Measurements from ENCODE around the gene ABI2.
A peak's percentile ranks its signal among the peaks of the same experiment; 100 is the strongest.
"Not testable (repeated sequence)": the region's sequence is repeated elsewhere in the genome, so short reads cannot be mapped to it uniquely, and the experiment has no call there.

ABI2 gene

DNA sequence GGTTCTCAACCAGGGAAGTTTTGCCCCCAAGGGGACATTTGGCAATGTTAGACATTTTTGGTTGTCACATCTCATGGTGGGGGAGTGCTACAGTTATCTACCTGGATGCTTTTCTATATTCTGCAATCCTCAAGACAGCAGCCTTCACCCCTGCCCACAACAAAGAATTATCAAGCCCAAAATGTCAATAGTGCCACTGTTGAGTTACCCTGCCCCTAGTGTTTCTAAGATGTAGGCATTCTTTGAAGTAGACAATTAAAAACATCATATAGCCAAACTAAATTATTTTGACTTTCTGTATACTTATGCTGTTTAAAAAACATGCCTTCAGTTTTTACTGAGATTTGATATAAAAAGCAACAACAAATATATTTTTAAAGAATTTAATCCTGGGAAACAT lies 48.0 kb downstream of the ABI2 start:
- TF ChIP-seq, protein P1, sequence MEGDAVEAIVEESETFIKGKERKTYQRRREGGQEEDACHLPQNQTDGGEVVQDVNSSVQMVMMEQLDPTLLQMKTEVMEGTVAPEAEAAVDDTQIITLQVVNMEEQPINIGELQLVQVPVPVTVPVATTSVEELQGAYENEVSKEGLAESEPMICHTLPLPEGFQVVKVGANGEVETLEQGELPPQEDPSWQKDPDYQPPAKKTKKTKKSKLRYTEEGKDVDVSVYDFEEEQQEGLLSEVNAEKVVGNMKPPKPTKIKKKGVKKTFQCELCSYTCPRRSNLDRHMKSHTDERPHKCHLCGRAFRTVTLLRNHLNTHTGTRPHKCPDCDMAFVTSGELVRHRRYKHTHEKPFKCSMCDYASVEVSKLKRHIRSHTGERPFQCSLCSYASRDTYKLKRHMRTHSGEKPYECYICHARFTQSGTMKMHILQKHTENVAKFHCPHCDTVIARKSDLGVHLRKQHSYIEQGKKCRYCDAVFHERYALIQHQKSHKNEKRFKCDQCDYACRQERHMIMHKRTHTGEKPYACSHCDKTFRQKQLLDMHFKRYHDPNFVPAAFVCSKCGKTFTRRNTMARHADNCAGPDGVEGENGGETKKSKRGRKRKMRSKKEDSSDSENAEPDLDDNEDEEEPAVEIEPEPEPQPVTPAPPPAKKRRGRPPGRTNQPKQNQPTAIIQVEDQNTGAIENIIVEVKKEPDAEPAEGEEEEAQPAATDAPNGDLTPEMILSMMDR (IDR thresholded peaks at IDR 0.05; ENCODE audit: low read length): peak; percentile 36; the same call in 1 of the 2 replicates
- TF ChIP-seq EZH2 (IDR thresholded peaks at IDR 0.05; ENCODE audit: borderline replicate concordance, low read length): no peak
- no peaks in the 10 kb centered on the region for H4K20me1 ChIP-seq (ENCODE audit: insufficient read depth, low read length)
- no peaks in the 10 kb centered on the region for H3F3A ChIP-seq (ENCODE audit: insufficient read depth, low read length)
- H3K9me3 ChIP-seq (ENCODE audit: low read length): no peaks in the 10 kb centered on the region
- no peaks in the 10 kb centered on the region for H3K79me2 ChIP-seq (ENCODE audit: insufficient read depth, low read length)
- no peaks in the 10 kb centered on the region for H3K27me3 ChIP-seq (ENCODE audit: insufficient read depth, low read length)
- H3K4me1 ChIP-seq (ENCODE audit: insufficient read depth, low read length, severe bottlenecking): no peaks in the 10 kb centered on the region
- no peak overlapping the region for H2AFZ ChIP-seq (ENCODE audit: low read length)
- H3K9me2 ChIP-seq (ENCODE audit: low read depth, low read length): no peaks in the 10 kb centered on the region
- H3K4me2 ChIP-seq (ENCODE audit: low read length): no peak overlapping the region
- no peak overlapping the region for H3K27ac ChIP-seq (ENCODE audit: low read depth, low read length, poor library complexity, severe bottlenecking)
- H3K4me3 ChIP-seq (ENCODE audit: low read depth, low read length, poor library complexity, severe bottlenecking): no peak overlapping the region
- no peak overlapping the region for H3K9ac ChIP-seq (ENCODE audit: low read length)
- H3K36me3 ChIP-seq (ENCODE audit: insufficient read depth, low read length): peaks cover 2% of the 10 kb centered on the region; the same call in 1 of the 2 replicates

DNA sequence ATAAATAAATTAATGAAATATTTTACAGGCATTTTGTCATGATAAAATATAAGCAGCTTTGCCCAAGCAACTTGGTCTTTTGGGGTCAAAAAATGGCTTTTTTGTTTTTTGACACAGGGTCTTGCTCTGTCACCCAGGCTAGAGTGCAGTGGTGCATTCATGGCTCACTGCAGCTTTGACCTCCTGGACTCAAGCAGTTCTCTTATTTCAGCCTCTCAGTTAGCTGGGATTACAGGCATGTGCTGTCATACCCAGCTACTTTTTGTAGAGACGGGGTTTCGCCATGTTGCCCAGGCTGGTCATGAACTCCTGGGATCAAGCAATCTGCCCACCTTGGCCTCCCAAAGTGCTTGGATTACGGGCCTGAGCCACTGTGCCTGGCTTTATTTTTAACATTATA lies 51.0 kb downstream of the ABI2 start:
- Histone ChIP-seq H3K4me1 (ENCODE audit: insufficient read depth, low read length, severe bottlenecking) (no peaks in the 10 kb centered on the region), H3K4me3 (ENCODE audit: low read depth, low read length, poor library complexity, severe bottlenecking) (no peak overlapping the region), H3K9ac (ENCODE audit: low read length) (no peak overlapping the region), H3K9me2 (ENCODE audit: low read depth, low read length) (no peaks in the 10 kb centered on the region), H3K4me2 (ENCODE audit: low read length) (no peak overlapping the region), H3F3A (ENCODE audit: insufficient read depth, low read length) (no peaks in the 10 kb centered on the region), H3K27me3 (ENCODE audit: insufficient read depth, low read length) (no peaks in the 10 kb centered on the region), H3K36me3 (ENCODE audit: insufficient read depth, low read length) (no peaks in the 10 kb centered on the region), H3K27ac (ENCODE audit: low read depth, low read length, poor library complexity, severe bottlenecking) (no peak overlapping the region), H2AFZ (ENCODE audit: low read length) (no peak overlapping the region), H4K20me1 (ENCODE audit: insufficient read depth, low read length) (no peaks in the 10 kb centered on the region), H3K9me3 (ENCODE audit: low read length) (no peaks in the 10 kb centered on the region), H3K79me2 (ENCODE audit: insufficient read depth, low read length) (no peaks in the 10 kb centered on the region)
- no peak for TF ChIP-seq EZH2 (IDR thresholded peaks at IDR 0.05; ENCODE audit: borderline replicate concordance, low read length)
- TF ChIP-seq, protein P1 (IDR thresholded peaks at IDR 0.05; ENCODE audit: low read length): no peak

DNA sequence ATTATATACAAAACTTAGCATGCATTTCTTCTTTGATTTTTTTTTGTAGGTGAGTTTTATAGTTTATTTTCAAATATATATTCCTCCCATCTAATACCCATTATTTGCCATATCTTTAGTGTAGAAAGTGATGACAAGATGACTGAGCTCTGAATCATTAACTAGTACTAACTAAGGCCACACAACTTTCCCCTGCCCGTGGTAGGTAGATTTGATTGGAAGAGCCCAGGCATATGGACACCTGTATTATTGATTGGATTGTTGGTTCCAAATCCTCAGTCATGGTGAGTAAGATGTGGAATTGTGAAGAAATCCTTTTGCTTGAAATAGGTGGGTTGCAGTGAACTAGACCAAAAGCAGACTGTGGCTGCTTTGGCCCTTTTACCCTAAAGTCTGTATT lies 54.8 kb downstream of the ABI2 start:
- Histone ChIP-seq H3K4me2 (ENCODE audit: low read length) (no peak overlapping the region), H3K36me3 (ENCODE audit: insufficient read depth, low read length) (no peaks in the 10 kb centered on the region), H3K9me2 (ENCODE audit: low read depth, low read length) (no peaks in the 10 kb centered on the region), H3K4me1 (ENCODE audit: insufficient read depth, low read length, severe bottlenecking) (no peaks in the 10 kb centered on the region), H3K27me3 (ENCODE audit: insufficient read depth, low read length) (no peaks in the 10 kb centered on the region), H3K27ac (ENCODE audit: low read depth, low read length, poor library complexity, severe bottlenecking) (no peak overlapping the region), H3F3A (ENCODE audit: insufficient read depth, low read length) (no peaks in the 10 kb centered on the region), H3K4me3 (ENCODE audit: low read depth, low read length, poor library complexity, severe bottlenecking) (no peak overlapping the region), H4K20me1 (ENCODE audit: insufficient read depth, low read length) (no peaks in the 10 kb centered on the region), H3K9ac (ENCODE audit: low read length) (no peak overlapping the region), H2AFZ (ENCODE audit: low read length) (no peak overlapping the region), H3K9me3 (ENCODE audit: low read length) (no peaks in the 10 kb centered on the region), H3K79me2 (ENCODE audit: insufficient read depth, low read length) (no peaks in the 10 kb centered on the region)
- TF ChIP-seq, protein P1 (IDR thresholded peaks at IDR 0.05; ENCODE audit: low read length): no peak
- TF ChIP-seq EZH2 (IDR thresholded peaks at IDR 0.05; ENCODE audit: borderline replicate concordance, low read length): no peak

DNA sequence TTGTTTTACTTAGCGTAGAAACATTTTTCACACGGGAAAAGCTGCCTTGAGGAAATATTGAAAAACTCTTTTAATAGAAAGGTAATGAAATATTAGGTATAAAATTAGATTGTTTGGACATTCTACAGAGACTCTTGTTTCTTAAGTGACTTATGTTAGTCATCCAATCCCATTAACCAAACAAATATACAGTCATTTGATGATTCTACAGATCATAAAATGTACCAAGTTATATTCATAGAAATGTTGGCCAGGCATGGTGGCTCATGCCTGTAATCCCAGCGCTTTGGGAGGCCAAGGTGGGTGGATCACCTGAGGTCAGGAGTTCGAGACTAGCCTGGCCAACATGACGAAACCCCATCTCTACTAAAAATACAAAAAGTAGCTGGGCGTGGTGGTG lies 60.0 kb downstream of the ABI2 start:
- H3K4me2 ChIP-seq (ENCODE audit: low read length); H3K27me3 ChIP-seq (ENCODE audit: insufficient read depth, low read length); H3K4me1 ChIP-seq (ENCODE audit: insufficient read depth, low read length, severe bottlenecking); H3K79me2 ChIP-seq (ENCODE audit: insufficient read depth, low read length); H4K20me1 ChIP-seq (ENCODE audit: insufficient read depth, low read length); H3K4me3 ChIP-seq (ENCODE audit: low read depth, low read length, poor library complexity, severe bottlenecking); H3F3A ChIP-seq (ENCODE audit: insufficient read depth, low read length); H3K9me2 ChIP-seq (ENCODE audit: low read depth, low read length); H3K27ac ChIP-seq (ENCODE audit: low read depth, low read length, poor library complexity, severe bottlenecking); H3K9ac ChIP-seq (ENCODE audit: low read length); H2AFZ ChIP-seq (ENCODE audit: low read length); H3K36me3 ChIP-seq (ENCODE audit: insufficient read depth, low read length); H3K9me3 ChIP-seq (ENCODE audit: low read length): not testable (repeated sequence)

Data from OCI-LY1 (cell line).